Type B pancreatic cell (in vitro differentiated cells): ENCODE results near the gene BPIFA1. TPM values are rescaled to one million over a fixed set of nuclear protein-coding genes. Genes with fewer than 3 reads are reported as not detected.

Source experiments
- DNase-seq: peaks from one replicate; pipeline ENCODE4 v3.0.0; 2021; ENCODE audit warnings: mixed read lengths; ENCODE audit not compliant: unreplicated experiment; ENCODE audit errors: extremely low spot score
- H3K27ac Mint-ChIP-seq: 2 replicates; pipeline ENCODE4 v1.8.0; 2021; ENCODE audit warnings: mild to moderate bottlenecking, mixed read lengths
- H3K27me3 Mint-ChIP-seq: 2 replicates; pipeline ENCODE4 v1.8.0; 2021; ENCODE audit warnings: mixed read lengths
- H3K36me3 Mint-ChIP-seq: 2 replicates; pipeline ENCODE4 v1.8.0; 2021; ENCODE audit warnings: mixed read lengths
- H3K4me1 Mint-ChIP-seq: one replicate; pipeline ENCODE4 v1.8.0; 2021; ENCODE audit warnings: mixed read lengths; ENCODE audit not compliant: unreplicated experiment
- H3K4me3 Mint-ChIP-seq: 2 replicates; pipeline ENCODE4 v1.8.0; 2021; ENCODE audit warnings: mild to moderate bottlenecking, mixed read lengths
- H3K9me3 Mint-ChIP-seq: 2 replicates; pipeline ENCODE4 v1.8.0; 2021; ENCODE audit warnings: mixed read lengths
- CTCF ChIP-seq: fragments of 200-600 bp; sonication (generic); conservative IDR thresholded peaks from 2 replicates; pipeline ENCODE4 v1.5.0; 2021; ENCODE audit warnings: antibody characterized with exemption, mild to moderate bottlenecking
- total RNA-seq: library from RNA; stranded (reverse); gene quantifications from 2 replicates; pipeline ENCODE4 v1.2.1, GENCODE V29; 2021; ENCODE audit warnings: low replicate concordance

BPIFA1 gene
- total RNA-seq, 1 donor from 2014 or later: 0.97 TPM

- peaks cover 16% of the 10 kb centered on the region for H3K4me1 Mint-ChIP-seq
- peaks cover 31% of the 10 kb centered on the region for H3K27me3 Mint-ChIP-seq
- H3K27ac Mint-ChIP-seq: peak overlapping the region; percentile 76
- H3K4me3 Mint-ChIP-seq: no peak overlapping the region
- no peak for DNase-seq
- H3K36me3 Mint-ChIP-seq: no peaks in the 10 kb centered on the region
- H3K9me3 Mint-ChIP-seq: no peaks in the 10 kb centered on the region
- no peak for TF ChIP-seq CTCF
These were observed 42.0 kb downstream of the BPIFA1 start for GRCh38 chr20:33277471-33278441.

- no peak for TF ChIP-seq CTCF
- Mint-ChIP-seq H3K9me3 (no peaks in the 10 kb centered on the region), H3K36me3 (no peaks in the 10 kb centered on the region), H3K27me3 (peaks cover 28% of the 10 kb centered on the region), H3K27ac (no peak overlapping the region), H3K4me1 (peaks cover 20% of the 10 kb centered on the region), H3K4me3 (no peak overlapping the region)
- DNase-seq: no peak
These were observed 42.9 kb downstream of the BPIFA1 start for GRCh38 chr20:33278700-33279099.

- peaks cover 20% of the 10 kb centered on the region for H3K4me1 Mint-ChIP-seq
- H3K36me3 Mint-ChIP-seq: no peaks in the 10 kb centered on the region
- no peak overlapping the region for H3K27ac Mint-ChIP-seq
- no peak for DNase-seq
- no peak for TF ChIP-seq CTCF
- H3K4me3 Mint-ChIP-seq: no peak overlapping the region
- peaks cover 29% of the 10 kb centered on the region for H3K27me3 Mint-ChIP-seq
- H3K9me3 Mint-ChIP-seq: no peaks in the 10 kb centered on the region
These were observed 43.6 kb downstream of the BPIFA1 start for GRCh38 chr20:33279261-33279910.

- no peaks in the 10 kb centered on the region for H3K36me3 Mint-ChIP-seq
- H3K27ac Mint-ChIP-seq: no peak overlapping the region
- peaks cover 25% of the 10 kb centered on the region for H3K4me1 Mint-ChIP-seq
- H3K4me3 Mint-ChIP-seq: no peak overlapping the region
- H3K9me3 Mint-ChIP-seq: no peaks in the 10 kb centered on the region
- DNase-seq: no peak
- peaks cover 34% of the 10 kb centered on the region for H3K27me3 Mint-ChIP-seq
- TF ChIP-seq CTCF: no peak
These were observed 44.3 kb downstream of the BPIFA1 start for GRCh38 chr20:33280000-33280680.

GRCh38 chr20:33280775-33281174 is 45.0 kb downstream of the BPIFA1 start:
- DNase-seq: no peak
- H3K27me3 Mint-ChIP-seq: peaks cover 32% of the 10 kb centered on the region
- TF ChIP-seq CTCF: no peak
- peaks cover 26% of the 10 kb centered on the region for H3K4me1 Mint-ChIP-seq
- no peak overlapping the region for H3K27ac Mint-ChIP-seq
- H3K4me3 Mint-ChIP-seq: no peak overlapping the region
- H3K36me3 Mint-ChIP-seq: no peaks in the 10 kb centered on the region
- H3K9me3 Mint-ChIP-seq: no peaks in the 10 kb centered on the region
